ENCODE results near the gene SKOR1. TPM values are rescaled to one million over a fixed set of nuclear protein-coding genes. Genes with fewer than 3 reads are reported as not detected.

The SKOR1 gene
- total and polyA plus RNA-seq, 7 donors = 0.06 to 0.48 (median 0.13) TPM

DNA sequence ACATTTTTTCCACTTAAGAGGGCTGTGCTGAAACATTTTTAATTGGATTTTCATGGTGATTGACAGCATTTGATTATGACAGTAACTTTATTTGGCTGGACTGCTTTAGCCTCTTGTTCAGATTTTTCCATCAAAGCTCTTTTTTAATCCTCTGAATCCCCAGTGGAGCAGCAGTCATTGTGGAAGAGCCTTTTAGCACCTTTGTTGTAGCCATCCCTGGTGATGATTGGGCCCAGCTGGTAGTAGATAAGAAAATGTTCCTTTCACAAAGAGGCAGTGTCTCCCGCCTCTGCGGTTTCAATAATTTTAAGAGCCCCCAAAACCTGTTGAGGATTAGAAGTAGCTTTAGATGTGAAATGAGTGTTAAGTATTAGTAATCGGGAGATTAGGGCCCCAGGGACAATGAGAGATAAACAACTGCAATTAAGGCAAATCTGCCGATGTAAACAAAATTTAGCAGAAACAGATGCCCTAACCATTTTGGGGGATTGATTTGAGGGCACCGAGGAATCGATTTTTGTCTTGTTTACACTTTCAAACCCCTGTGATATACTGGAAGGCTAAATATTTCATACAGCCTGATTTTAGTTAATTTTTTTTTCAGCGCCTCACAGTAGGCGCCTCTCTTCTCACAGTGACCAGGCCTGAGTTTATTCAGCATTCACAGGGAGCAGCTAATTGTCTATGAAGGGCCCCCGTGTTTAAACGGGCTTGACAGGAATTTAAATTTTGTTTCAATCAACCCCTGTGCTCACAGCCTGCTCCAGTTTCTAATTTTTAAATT lies 43.2 kb upstream of the SKOR1 start:
- intact Hi-C loops (cut with DNase I) = no loop called here
- WGBS, 3 donors = 70 to 77% (median 77%) methylated on average over 10 of the region's 10 CpGs
- no peaks in the 10 kb centered on the region for H3K9me3 ChIP-seq
- H3K4me3 ChIP-seq = no peak overlapping the region
- TF ChIP-seq, protein P1, sequence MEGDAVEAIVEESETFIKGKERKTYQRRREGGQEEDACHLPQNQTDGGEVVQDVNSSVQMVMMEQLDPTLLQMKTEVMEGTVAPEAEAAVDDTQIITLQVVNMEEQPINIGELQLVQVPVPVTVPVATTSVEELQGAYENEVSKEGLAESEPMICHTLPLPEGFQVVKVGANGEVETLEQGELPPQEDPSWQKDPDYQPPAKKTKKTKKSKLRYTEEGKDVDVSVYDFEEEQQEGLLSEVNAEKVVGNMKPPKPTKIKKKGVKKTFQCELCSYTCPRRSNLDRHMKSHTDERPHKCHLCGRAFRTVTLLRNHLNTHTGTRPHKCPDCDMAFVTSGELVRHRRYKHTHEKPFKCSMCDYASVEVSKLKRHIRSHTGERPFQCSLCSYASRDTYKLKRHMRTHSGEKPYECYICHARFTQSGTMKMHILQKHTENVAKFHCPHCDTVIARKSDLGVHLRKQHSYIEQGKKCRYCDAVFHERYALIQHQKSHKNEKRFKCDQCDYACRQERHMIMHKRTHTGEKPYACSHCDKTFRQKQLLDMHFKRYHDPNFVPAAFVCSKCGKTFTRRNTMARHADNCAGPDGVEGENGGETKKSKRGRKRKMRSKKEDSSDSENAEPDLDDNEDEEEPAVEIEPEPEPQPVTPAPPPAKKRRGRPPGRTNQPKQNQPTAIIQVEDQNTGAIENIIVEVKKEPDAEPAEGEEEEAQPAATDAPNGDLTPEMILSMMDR (IDR thresholded peaks at IDR 0.05) = no peak
- H3K36me3 ChIP-seq (ENCODE audit: insufficient read depth in 1 of 2, low read depth in 1 of 2) = peaks cover 0 to 7% of the 10 kb centered on the region in 2 donors
- H3K4me1 ChIP-seq = no peaks in the 10 kb centered on the region
- no peaks in the 10 kb centered on the region for H3K27me3 ChIP-seq (ENCODE audit: insufficient read depth in 3 of 3, low read length in 2 of 3)
- no peak overlapping the region for H3K27ac ChIP-seq
- no peak for ATAC-seq
- DNase-seq = no peak

DNA sequence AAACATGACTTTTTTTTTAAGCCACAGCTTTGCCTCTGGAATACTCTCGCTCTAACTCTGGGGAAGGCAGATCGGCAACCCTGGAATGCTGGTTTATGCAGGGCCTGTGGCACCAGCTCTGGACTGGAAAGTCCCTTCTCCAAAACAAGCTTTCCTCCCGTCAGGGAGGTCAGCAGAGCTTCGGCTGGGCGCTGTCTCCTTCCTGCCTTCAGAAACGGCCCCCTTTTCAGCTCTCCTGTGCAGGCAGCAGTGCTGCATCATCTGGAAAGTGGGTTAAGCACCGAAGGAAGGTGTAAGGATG lies 42.7 kb upstream of the SKOR1 start:
- WGBS, 3 donors = 64 to 76% (median 69%) methylated on average over 7 of the region's 7 CpGs
- intact Hi-C loops (cut with DNase I) = no loop called here

DNA sequence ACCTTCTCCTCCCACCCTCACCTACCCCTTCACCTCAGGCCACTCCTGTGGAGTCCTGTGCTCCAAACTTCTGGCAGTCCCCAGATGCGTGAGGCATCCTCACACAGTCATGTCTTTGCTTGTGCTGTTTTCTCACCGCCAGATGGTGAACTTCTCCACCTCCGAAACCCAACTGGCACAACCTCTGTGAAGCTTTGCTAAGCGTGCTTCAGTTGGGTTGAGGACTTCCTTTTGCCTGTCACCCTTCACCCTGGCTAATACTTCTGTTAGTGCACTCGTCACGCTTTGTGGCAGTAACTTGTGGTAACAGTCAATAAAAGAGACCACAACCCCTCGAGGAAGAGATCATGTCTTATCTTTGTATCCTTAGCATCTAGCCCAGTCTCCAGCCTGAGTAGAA lies 42.0 kb upstream of the SKOR1 start:
- no peaks in the 10 kb centered on the region for H3K27me3 ChIP-seq (ENCODE audit: insufficient read depth in 3 of 3, low read length in 2 of 3)
- WGBS, 3 donors = 87 to 91% (median 88%) methylated on average over 7 of the region's 7 CpGs
- peaks cover 0 to 7% of the 10 kb centered on the region in 2 donors for H3K36me3 ChIP-seq (ENCODE audit: insufficient read depth in 1 of 2, low read depth in 1 of 2)
- H3K4me3 ChIP-seq = no peak overlapping the region
- no peaks in the 10 kb centered on the region for H3K4me1 ChIP-seq
- intact Hi-C loops (cut with DNase I) = no loop called here
- TF ChIP-seq, protein P1 (IDR thresholded peaks at IDR 0.05) = no peak
- no peak overlapping the region for H3K27ac ChIP-seq
- ATAC-seq (no peak), DNase-seq (no peak)
- no peaks in the 10 kb centered on the region for H3K9me3 ChIP-seq

More for the DNA sequence above, 42.7 kb upstream of the SKOR1 start:
- TF ChIP-seq, protein P1 (IDR thresholded peaks at IDR 0.05) = no peak
- ATAC-seq = no peak
- no peak overlapping the region for H3K4me3 ChIP-seq
- no peaks in the 10 kb centered on the region for H3K4me1 ChIP-seq
- H3K36me3 ChIP-seq (ENCODE audit: insufficient read depth in 1 of 2, low read depth in 1 of 2) = peaks cover 0 to 7% of the 10 kb centered on the region in 2 donors
- H3K9me3 ChIP-seq = no peaks in the 10 kb centered on the region
- no peaks in the 10 kb centered on the region for H3K27me3 ChIP-seq (ENCODE audit: insufficient read depth in 3 of 3, low read length in 2 of 3)
- H3K27ac ChIP-seq = no peak overlapping the region
- DNase-seq = no peak

DNA sequence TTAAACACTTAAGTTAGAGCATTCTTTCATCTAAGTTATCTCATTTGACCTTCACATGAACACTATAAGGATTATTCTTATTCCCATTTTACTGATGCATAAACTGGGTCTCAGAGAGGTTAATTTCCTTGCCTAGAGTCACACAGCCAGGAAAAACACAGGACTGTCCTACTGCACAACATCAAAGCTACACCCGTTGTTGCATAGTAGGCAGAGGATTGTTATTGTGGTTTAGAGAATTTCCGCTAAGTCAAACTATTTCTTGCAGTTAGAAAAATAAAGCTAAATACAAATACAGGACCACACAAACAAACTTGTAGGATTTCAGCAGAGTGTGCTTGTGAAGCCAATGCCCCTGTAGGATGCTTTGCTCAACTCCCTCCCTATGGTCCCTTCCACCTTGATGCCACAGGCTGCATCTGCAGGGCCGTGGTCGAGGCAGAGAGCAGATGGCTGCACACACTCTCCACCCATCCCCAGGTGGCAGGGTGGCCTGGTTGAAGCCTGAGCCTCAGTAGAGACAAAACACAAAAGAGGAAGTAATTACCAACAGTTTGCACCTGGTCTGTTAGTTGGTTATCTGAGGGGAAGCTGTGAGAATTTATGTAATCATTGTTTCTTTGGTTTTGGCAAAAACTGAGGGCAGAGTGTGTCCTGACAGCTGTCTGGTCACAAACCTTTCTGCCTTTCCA lies 41.1 kb upstream of the SKOR1 start:
- TF ChIP-seq, protein P1 (IDR thresholded peaks at IDR 0.05) = no peak
- ATAC-seq (no peak), DNase-seq (no peak)
- intact Hi-C loops (cut with DNase I) = no loop called here
- Histone ChIP-seq H3K4me1 (no peaks in the 10 kb centered on the region), H3K36me3 (ENCODE audit: insufficient read depth in 1 of 2, low read depth in 1 of 2) (peaks cover 0 to 4% of the 10 kb centered on the region in 2 donors), H3K27me3 (ENCODE audit: insufficient read depth in 3 of 3, low read length in 2 of 3) (no peaks in the 10 kb centered on the region), H3K4me3 (no peak overlapping the region), H3K27ac (no peak overlapping the region), H3K9me3 (no peaks in the 10 kb centered on the region)
- WGBS, 3 donors = 71 to 85% (median 74%) methylated on average over 4 of the region's 4 CpGs
